Mucosa of descending colon (tissue), 3 donors: ENCODE data around the gene ZNF532. TPM values are rescaled to one million over a fixed set of nuclear protein-coding genes. Genes with fewer than 3 reads are reported as not detected.
"Not testable (repeated sequence)": the region's sequence is repeated elsewhere in the genome, so short reads cannot be mapped to it uniquely, and the experiment has no call there.

ENCODE experiments used
- ATAC-seq: fragments of 200-7000 bp; cut with Tn5 transposase; one replicate; pipeline ENCODE4 v1.9.1; 2020; ENCODE audit warnings: mild to moderate bottlenecking, moderate library complexity
- DNase-seq, 3 donors: peaks; one replicate each; pipeline ENCODE4 v3.0.0-alpha.2; 2020
- H3K36me3 ChIP-seq: fragments of 200-600 bp; one replicate; pipeline ENCODE4 v1.8.0; 2021; ENCODE audit warnings: low read depth, mild to moderate bottlenecking
- H3K4me1 ChIP-seq: fragments of 200-600 bp; one replicate; pipeline ENCODE4 v1.8.0; 2021; ENCODE audit warnings: low read depth, mild to moderate bottlenecking
- H3K4me3 ChIP-seq: fragments of 200-600 bp; one replicate; pipeline ENCODE4 v1.8.0; 2021; ENCODE audit warnings: mild to moderate bottlenecking
- H3K9me3 ChIP-seq: fragments of 200-600 bp; one replicate; pipeline ENCODE4 v1.8.0; 2021; ENCODE audit warnings: mild to moderate bottlenecking
- intact Hi-C, 2 donors: fragments of 100-400 bp; cut with DNase I in 1 of 2; cut with micrococcal nuclease in 1 of 2; formaldehyde crosslinking; loops; one replicate each; pipeline versions ENCODE4 v1.11.0 to v1.11.1; 2022; cut with DNase I, micrococcal nuclease
- total RNA-seq, 3 donors: library from RNA; stranded (reverse); fragmentation: NEBNext Ultra II Directional in 2 of 3; extraction: Animal tissue kit (Norgen Biotek cat#: 25700) in 2 of 3; gene quantifications; one replicate each; pipeline versions ENCODE4 v1.2.1 to v1.2.4, GENCODE V29; 2021 to 2023
- TF ChIP-seq, protein P1 (sequence below): fragments of 200-600 bp; IDR thresholded peaks from one replicate; pipeline ENCODE4 v1.8.0; 2022; ENCODE audit warnings: antibody characterized with exemption, mild to moderate bottlenecking
- donor health status: DM: no; HTN: no; CAD: no; lungs with moderate emphysema.
- donor health status: DM: no; HTN: no; CAD: no.
- donor health status: DM: no; HTN: yes; CAD: no.

The ZNF532 gene
- total RNA-seq, 3 donors from 2014 or later = 11.2 to 104 (median 16.3) TPM

DNA sequence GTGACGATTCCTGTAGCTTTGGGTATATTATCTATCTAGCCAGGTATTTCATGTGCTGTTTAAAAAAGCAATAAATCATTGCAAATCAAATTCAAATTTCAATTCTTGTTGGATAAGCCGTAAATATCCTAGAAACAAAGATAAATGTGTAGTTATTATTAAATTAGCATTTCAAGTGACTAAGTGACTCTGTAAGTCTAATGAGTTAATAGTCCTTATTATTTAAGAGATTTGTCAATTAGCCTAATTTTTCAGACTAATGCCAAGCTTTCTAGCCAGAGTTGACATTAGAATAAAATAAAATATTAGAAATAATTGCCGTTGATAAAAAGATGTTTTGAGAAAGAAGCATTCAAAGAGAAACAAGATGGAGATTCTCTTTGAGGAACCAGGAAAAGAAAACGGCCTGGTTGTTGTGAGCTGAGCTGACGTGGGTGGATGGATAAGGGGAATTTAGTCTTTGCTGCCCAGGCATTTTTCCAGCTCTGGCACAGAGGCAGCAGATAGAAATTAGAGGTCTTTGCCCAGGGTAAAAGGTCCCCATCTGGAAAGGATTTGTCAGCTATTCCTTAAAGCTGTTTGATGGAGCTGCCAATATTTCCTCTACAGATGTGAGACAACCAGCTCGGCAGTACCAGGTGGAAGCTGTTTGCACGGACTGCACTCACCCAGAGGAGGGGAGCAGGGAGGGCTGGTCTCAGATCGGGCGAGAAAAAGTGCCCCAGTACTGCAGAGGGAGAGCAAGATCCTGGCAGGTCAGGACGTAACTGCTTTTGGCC, 157.7 kb downstream of the ZNF532 start:
- DNase-seq (no peak), ATAC-seq (no peak)
- Histone ChIP-seq H3K4me1 (no peaks in the 10 kb centered on the region), H3K9me3 (no peaks in the 10 kb centered on the region), H3K36me3 (no peaks in the 10 kb centered on the region), H3K4me3 (no peak overlapping the region)
- TF ChIP-seq, protein P1, sequence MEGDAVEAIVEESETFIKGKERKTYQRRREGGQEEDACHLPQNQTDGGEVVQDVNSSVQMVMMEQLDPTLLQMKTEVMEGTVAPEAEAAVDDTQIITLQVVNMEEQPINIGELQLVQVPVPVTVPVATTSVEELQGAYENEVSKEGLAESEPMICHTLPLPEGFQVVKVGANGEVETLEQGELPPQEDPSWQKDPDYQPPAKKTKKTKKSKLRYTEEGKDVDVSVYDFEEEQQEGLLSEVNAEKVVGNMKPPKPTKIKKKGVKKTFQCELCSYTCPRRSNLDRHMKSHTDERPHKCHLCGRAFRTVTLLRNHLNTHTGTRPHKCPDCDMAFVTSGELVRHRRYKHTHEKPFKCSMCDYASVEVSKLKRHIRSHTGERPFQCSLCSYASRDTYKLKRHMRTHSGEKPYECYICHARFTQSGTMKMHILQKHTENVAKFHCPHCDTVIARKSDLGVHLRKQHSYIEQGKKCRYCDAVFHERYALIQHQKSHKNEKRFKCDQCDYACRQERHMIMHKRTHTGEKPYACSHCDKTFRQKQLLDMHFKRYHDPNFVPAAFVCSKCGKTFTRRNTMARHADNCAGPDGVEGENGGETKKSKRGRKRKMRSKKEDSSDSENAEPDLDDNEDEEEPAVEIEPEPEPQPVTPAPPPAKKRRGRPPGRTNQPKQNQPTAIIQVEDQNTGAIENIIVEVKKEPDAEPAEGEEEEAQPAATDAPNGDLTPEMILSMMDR = no peak
- intact Hi-C loops = no loop called here

DNA sequence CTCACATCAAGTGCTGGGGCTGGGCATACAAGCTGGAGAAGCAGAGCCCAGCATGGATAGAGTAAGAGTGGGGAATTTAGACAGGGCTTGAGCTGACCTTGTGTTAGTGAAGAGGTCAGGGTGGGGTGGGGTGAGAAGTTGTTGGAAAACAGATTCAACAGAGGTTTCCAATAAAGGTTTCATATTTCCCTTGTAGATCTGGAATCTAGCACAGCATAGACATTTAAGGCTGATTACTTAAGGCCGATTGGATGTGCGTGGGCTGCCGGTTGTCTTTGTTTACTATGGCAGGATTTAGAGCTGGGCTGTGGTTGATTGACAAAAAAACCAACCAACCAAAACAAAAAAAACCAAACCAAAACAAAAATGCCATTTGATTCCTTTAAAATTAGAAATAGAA, 160.2 kb downstream of the ZNF532 start:
- TF ChIP-seq, protein P1 = no peak
- H3K36me3 ChIP-seq = no peaks in the 10 kb centered on the region
- intact Hi-C loops = no loop called here
- DNase-seq = no peak
- H3K4me3 ChIP-seq = no peak overlapping the region
- ATAC-seq = no peak
- H3K4me1 ChIP-seq = no peaks in the 10 kb centered on the region
- no peaks in the 10 kb centered on the region for H3K9me3 ChIP-seq

DNA sequence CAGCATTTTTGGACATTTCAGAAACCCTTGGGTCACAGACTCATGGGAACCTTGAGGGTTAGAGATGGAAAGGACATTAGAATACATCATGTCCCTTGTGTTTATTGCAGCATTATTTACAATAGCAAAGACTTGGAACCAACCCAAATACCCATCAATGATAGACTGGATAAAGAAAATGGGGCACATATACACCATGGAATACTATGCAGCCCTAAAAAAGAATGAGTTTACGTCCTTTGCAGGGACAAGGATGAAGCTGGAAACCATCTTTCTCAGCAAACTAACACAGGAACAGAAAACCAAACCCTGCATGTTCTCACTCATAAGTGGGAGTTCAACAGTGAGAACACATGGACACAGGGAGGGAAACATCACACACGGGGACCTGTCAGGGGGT, 160.9 kb downstream of the ZNF532 start:
- intact Hi-C loops, H3K36me3 ChIP-seq, H3K4me1 ChIP-seq, DNase-seq, H3K4me3 ChIP-seq, ATAC-seq, H3K9me3 ChIP-seq: not testable (repeated sequence)

DNA sequence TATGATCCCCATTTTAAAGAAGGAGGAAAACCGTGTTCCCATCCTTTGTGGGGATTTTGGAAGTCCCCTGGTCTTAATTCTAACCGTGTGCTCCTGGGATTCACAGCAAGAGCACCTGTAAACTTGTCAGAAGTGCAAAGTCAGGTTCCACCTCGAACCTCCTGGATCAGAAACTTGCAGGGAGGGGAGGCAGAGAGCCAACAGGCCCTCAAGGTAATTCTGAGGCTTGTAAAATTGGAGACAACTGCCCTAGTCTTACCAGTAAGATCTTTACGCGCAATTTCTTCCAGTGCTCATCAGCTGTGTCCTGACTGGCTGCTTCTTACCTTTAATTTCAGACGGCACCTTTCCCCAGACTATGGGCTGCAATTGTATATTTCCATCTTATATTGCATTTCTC, 161.7 kb downstream of the ZNF532 start:
- H3K36me3 ChIP-seq = no peaks in the 10 kb centered on the region
- intact Hi-C loops = no loop called here

DNA sequence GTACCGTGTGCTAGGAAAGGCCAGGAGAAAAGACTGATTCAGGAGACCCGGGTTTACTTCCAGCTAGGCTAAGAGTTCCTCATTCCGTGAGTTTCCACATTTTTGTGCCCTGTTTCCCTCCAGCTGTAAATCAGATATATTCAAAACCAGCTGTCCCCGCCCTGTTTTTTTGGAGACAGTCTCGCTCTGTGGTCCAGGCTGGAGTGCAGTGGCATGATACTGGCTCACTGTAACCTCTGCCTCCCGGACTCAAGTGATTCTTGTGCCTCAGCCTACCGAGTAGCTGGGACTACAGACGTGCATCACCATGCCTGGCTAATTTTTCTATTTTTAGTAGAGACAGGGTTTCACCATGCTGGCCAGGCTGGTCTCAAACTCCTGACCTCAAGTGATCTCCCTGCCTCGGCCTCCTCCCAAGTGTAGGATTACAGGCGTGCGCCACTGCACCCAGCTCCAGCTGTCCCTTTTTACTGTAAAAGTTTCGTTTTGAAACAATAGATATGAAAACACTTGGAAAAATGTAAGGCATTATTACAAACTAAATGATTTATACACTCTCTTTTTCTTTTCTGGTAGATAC, 162.2 kb downstream of the ZNF532 start:
- Histone ChIP-seq H3K36me3 (no peaks in the 10 kb centered on the region), H3K4me3 (no peak overlapping the region), H3K4me1 (no peaks in the 10 kb centered on the region), H3K9me3 (no peaks in the 10 kb centered on the region)
- DNase-seq = no peak
- intact Hi-C loops = no loop called here
- TF ChIP-seq, protein P1 = no peak
- no peak for ATAC-seq

More for the DNA sequence above, 161.7 kb downstream of the ZNF532 start:
- no peak for ATAC-seq
- Histone ChIP-seq H3K4me1 (no peaks in the 10 kb centered on the region), H3K4me3 (no peak overlapping the region), H3K9me3 (no peaks in the 10 kb centered on the region)
- TF ChIP-seq, protein P1 = no peak
- no peak for DNase-seq

DNA sequence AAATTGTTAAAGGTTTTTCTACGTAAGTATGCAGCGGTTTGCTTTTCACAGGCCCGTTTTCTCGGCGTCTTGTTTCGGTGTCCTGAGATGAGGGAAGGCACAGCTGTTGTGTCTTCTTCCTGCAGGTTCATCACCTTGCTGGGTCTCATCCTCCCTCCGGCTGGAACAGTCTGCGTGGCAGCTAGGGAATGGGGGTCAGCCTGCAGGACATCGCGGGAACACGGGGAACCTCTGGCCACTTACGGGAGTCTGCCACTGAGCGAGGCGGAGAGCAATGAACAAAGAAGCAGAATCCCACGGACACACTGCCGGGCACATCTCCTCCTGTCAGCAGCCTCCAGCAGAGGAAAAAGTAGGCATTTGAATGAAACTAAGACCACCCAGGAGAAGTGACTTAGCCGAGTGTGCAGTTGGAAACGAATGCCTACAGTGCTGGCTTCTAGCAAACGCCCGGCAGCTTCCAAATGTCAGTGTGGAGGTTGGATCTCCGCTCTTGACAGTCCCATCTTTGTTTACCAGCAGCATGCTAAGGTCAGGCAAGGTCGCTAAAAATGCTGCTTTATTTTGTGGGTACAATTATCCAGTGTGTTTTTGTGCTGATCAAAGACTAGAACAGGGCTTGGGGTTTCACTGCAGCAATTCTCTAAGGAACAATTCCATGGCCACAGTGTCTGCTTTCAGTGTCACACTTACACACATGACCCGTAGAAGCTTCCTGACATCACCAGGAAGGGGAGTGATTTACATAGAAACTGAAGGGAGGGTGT, 165.2 kb downstream of the ZNF532 start:
- intact Hi-C loops = no loop called here

More for the DNA sequence above, 165.2 kb downstream of the ZNF532 start:
- H3K4me3 ChIP-seq = no peak overlapping the region
- H3K4me1 ChIP-seq = no peaks in the 10 kb centered on the region
- H3K36me3 ChIP-seq = no peaks in the 10 kb centered on the region
- no peaks in the 10 kb centered on the region for H3K9me3 ChIP-seq
- ATAC-seq = no peak
- DNase-seq = no peak
- TF ChIP-seq, protein P1 = no peak
